COLO668 (cell line): ENCODE measurements around the gene DHX15.
"Not testable (repeated sequence)": the region's sequence is repeated elsewhere in the genome, so short reads cannot be mapped to it uniquely, and the experiment has no call there.

Experiments used
- DNase-seq: peaks from one replicate; lab custom pipeline; 2025; ENCODE audit not compliant: unreplicated experiment; lab: John Stamatoyannopoulos, UW

Gene DHX15

DNA sequence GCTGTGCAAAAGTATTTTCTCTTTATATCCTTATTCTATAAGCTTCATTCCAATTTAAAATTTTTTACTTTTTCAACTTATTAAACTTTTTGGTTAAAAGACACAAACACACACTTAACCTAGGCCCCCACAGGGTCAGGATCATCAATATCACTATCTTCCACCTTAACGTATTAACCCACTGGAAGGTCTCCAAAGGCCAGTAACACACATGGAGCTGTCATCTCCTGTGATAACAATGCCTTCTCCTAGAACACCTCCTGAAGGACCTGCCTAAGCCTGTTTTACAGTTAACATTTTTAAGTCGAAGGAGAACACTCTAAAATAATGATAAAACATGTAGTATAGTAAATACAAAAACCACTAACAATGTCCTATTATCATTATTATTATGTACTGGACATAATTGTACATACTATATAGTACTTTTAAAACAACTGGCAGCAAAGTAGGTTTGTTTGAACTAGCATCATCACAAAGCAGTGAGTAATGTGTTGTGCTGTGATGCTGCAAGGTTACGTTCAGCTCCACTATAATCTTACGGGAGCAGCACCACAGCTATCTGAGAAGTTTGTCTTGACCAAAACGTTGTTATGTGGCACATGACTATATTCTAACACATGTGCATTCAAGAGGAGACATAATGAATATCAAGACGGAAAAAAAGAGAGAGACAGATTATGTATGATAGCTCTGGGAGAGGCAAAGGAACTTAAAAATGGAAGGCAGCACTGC is 33.7 kb downstream of the DHX15 start:
- DNase-seq = no peak

DNA sequence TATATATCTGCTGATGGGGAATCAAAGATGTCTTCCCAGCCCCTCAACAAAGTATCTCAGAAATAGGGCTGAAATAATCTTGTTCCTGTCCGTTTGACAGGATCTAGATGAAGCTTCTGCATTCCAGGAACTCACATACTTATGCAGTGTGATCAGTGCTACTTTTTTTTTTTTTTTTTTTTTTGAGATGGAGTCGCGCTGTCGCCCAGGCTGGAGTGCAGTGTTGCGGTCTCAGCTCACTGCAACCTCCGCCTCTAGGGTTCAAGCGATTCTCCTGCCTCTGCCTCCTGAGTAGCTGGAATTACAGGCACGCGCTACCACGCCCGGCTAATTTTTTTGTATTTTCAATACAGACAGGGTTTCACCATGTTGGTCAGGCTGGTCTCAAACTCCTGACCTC is 36.4 kb downstream of the DHX15 start:
- no peak for DNase-seq

DNA sequence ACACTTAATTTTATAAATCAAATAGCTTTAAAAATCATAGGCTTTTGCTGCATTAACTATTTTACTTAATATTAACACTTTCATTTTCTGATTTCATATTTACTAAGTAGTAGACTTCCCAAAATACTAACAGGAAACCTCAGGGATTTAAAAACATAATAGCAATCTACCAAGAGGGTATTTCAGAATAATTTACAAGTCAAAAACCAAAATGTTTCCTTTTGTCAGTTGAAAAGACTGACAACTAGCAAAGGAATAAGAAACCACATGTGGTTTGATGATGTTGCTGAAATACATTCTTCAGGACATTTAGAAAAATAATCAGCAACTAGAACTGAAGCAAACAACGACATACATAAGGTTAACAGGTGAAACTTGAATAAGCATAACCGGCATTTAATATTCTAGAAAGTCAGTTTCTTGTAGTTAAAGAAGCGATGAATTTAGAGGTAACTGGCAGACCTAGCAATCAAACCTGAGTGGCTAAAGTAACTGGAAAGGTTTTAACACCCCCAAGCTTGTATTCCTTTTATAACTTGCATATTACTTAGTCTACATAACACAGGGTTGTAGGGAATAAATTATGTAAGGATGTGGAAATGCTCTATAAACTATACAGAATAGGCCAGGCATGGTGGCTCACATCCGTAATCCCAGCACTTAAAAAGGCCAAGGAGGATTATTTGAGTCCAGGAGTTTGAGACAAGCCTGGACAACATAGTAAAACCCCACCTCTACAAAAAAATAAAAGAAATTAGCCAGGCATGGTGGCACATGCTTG is 40.0 kb downstream of the DHX15 start:
- DNase-seq = no peak

DNA sequence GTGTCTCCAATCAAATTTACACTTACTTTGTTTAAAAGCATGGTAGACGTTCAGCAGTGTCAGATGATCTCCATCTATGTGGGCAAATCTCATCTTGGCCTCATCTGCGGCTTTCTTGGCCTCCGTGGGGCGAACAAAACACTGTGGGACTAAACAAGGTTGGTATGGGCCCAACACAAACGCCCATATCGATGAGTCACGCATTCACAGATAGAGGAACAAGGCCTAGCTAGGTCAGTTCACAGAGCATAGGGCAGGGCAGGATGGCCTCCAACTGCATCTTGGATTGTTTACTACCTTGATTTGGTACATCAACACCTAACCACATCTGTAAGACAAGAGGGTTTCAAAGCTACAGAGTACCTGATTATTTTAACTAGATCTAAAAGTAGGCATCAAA is 47.3 kb downstream of the DHX15 start:
- no peak for DNase-seq

DNA sequence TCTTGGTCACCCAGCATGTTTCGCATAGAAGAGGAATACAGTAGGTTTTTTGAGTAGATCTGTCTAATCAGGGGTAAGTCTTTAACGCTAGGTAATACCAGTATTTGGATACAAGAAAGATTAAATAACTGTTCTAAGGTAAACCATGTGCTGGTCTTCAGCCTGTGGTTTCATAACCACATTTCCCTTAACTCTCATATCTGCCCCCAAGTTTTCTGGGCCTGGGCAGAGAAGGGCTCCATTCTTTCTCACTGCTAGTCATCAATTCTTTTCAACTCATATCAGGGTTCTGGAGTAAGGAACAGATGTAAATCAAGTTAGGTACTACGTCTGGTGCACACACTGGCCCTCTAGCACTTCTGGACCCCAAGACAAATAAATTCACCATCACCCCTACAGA is 49.0 kb downstream of the DHX15 start:
- no peak for DNase-seq

DNA sequence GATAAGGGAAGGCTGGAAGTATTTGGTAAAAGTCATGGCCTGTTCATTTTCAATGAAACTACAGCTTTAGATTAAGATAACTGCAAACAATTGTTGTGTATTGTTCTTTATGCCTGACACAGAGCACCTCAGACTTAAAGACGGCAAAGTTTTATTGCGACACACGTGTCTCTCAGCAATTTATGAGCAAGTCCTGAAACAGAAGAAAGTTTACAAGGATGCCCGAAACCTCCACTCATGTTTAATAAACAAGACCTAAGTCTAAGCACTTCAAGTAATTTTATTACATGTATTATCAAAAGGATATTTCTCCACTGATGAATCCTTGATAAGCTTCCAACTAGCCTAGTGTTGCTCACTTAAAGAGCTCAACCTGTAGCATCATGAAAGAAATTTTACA is 51.0 kb downstream of the DHX15 start:
- no peak for DNase-seq

DNA sequence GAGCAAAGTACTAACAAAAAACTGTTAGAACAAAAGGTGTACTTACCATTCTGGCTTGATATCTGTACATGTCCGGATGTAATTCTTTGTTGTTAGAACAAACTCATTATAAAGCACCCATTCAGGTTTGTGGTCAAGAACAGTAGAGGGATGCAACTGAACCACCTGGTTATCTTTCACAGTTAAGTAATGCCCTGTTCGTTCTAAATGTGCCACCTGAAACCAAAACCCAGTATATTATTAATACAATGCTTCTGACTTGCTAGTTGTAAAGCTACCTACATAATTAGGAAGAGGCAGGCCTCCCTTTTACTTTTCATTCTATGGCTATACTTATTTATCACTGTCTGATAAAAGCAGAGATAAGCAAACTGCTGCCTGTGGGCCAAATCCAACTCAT is 54.8 kb downstream of the DHX15 start:
- DNase-seq = no peak

DNA sequence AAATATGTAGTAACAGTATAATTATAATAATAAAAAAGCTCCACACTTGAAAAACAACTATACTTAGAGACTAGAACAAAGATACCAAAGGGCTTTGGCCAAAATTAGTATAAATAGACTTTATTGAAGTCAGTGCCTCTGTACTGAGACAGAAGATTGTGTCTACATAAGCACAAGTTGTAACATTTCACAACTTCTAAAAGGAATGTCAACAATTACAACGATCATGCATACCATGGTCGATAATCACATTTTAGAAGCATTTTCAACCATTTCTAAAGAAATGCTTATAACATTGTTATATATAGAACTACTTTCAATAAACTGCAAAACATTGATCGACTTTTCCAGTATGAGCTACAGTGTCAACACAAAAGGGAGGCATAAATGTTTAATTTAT is 57.0 kb downstream of the DHX15 start:
- DNase-seq = no peak

DNA sequence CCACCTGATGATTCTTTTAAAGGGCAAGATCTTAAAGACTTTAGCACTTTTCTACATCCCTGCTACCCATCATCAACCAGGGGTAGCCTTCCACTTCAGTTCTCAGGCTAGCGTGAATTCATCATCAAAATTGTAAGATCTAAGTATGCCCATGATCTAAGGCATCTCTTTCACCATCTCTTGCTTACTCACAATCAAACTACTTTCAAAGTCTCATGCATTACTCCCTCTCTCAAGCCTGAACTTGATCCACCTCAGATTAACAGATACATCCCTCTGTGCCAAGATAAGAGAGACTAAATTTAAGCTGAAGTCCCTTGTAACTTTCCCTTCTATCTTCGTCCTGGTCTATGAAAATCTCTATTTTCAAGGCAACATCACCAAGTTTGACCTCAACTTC is 62.8 kb downstream of the DHX15 start:
- DNase-seq = no peak

DNA sequence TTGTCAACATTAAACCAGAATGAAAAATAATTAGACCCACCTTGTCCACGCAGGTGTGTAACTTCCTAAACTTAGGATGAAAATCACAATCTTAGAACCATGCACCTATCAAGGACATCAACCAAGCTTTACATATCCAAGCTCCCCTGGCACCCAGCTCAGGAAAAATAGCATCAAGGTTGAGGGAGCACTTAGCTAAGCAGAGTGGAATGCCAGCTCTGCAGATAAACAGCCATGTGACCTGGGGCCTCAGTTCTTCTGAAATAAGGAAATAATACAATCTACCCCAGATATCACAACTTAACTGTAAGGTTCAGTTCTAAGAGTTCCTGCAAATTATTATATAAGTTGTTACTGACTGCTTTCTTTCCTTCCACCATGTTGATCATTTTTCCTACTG is 64.7 kb downstream of the DHX15 start:
- DNase-seq = no peak

DNA sequence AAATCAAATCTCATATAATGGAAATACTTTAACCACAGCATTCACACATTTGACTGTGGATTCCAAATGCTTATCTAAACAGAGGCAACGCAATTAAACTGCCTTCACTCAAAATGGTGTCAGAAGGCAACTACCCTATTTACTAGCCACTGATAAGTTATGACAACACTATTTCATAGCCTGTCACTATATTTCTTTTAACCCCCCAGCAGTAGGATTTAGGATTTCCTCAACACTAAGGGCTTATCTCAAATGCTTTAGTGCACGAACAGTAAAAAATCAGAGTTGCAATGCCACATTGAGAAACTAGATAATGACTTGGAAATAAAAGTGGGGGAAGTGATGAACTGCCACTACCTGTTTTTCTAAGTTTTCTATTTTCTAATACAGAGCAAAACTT is 66.7 kb downstream of the DHX15 start:
- DNase-seq = no peak

DNA sequence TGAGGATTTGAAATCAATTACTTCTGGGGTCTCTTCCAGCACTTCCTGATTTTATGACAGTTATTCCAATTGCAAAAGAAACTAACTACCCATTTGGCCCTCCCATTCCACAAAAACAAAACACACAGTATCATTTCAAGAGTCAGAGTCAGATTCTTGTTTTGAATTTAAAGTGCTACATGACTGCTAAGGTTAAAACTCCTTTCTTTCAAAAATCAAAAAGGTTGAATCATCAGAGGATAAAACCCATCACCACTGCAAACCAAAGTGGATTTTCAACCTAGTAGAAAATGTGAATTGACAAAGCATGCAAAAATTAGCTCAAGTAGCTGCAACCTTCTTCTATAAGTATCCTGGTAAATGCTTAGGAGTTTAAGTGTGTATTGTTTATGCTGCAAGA is 67.4 kb downstream of the DHX15 start:
- no peak for DNase-seq

DNA sequence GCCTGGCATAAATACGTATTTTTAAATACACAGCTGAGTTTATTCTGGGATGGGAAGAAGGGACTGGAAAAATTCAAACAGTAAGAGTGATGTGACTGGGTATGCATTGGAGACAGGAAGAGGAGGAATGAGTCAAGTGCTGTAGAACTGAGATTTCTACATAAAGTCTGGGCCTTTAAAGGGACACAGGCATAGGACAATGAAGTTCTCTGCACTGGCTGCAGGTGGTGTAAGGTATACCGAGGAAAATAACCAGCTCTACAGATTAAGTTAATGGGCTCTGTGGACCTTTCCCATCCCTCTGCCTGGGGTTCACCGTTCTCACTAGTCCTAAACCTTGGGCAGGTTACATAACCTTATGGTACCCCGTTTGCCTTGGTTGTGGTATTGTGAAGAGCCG is 68.7 kb downstream of the DHX15 start:
- no peak for DNase-seq

DNA sequence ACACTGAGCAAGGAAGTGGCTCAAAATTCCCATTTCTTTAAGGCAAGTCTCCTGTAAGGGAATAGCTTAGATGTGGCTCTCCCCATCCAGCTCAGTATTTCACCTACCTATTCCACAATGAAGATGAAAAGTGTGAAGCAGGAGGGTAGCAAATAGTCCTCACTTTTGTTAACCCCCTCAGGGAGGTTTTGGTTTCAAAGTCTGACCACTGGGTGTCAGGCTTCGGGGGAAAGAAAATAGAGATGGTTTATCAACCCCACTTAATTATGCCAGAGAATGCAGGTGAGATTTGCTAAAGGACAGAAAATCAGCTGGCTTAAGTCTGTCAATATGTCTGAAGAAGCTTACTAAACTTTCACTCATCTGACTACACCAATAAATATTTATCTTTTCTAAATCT is 69.5 kb downstream of the DHX15 start:
- no peak for DNase-seq

DNA sequence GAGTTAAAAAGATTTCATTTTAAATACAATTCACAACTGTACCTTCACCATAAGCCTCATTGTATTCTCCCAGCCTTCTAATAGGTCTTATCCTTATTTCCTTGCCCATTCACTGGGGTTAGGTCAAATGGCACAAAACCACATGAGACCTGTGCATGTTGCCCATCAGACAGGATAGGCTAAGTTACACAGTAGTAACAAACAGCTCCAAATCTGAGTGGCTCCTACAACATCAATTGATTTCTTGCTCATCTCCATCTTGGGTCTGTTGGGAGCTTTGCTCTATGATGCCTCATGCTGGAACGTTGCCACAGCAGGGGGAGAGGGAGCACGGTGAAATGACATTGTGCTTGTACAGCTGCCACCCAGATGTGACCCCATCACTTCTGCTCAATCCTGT is 70.6 kb downstream of the DHX15 start:
- DNase-seq = peak; percentile 10

DNA sequence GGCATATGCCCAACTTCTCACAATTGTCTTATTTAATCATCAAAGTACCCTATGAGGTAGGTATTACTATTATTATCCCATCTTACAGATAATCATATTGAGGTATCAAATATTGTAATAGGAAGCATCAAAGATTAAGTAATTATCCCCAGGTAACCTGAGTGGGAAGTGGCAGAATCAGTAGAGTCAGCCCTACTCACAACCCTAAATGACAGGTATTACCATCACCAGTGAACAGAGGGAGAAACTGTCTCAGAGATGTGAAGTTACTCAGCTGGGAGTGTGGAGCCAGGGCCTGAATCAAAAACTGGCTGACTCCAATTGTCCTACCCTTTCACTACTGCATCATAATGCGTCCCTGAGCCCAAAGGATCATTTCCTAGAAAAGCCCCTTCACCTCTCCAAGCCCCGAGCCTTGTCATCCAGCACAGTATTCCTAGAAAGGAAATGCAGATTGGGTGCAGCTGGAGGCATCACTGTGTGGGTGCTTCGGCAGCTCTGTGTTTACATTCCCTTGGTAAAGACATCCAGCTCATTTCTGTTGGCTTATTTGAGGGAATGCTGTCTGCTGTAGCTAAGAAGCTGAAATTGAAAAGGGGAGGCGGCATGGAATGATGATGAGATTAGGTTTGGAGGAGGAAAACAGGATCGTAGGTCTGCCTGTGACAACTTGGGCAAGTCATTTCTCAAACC is 72.8 kb downstream of the DHX15 start:
- DNase-seq = no peak

DNA sequence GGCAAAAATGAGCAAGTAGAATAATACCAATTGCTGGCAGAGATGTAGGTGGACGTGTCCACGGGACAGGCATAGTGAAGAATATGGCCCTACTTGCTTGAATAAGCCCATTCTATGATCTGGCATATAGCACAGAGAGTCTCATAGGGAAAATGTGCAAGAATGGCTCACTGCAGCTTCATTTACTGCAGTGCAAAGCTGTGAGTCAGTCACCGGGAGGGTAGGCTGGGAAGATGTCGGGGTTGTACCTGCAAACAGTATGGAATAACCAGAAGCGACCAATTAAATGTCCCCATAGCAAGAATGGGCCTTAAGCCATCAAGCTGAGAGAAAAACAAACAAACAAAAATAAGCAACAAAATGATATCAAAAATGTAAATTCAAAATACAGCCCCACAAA is 74.3 kb downstream of the DHX15 start:
- DNase-seq = no peak

DNA sequence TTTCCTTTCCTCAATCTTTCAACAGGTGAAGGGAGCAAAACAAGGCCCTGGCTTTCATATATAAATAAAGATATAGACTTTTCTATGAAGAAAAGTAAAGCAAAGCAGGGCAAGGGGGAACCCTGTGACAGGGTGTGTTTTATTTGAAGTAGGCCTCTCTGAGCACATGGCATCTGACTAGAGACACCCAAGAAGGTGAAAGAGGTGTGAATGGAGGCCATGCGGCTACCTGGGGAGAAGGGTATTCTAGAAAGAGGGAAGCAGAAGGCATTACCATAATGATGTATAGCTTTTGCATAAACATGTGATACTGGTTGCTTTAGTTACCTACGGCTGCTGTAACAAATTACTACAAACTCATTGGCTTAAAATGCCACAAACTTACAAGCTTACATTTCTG is 75.8 kb downstream of the DHX15 start:
- DNase-seq = no peak

DNA sequence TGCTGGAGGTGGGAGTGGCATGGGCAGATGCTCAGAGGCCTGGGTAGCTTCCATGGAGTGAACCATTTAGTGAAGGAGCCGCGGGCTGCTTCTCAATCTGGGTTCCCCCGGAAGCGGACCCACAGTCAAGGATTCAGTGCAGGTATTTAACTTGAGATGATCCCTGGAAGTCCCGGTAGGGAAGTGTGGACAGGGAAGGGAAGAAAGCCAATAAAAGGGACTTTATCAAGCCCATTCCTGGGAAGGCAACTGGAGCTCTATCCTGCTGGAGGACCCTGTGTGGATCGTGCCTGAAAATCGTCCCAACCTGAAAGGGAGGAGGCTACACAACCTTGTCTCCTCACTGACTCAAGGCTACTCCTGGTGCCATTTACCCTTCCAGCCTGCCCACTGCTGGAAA is 76.9 kb downstream of the DHX15 start:
- no peak for DNase-seq

DNA sequence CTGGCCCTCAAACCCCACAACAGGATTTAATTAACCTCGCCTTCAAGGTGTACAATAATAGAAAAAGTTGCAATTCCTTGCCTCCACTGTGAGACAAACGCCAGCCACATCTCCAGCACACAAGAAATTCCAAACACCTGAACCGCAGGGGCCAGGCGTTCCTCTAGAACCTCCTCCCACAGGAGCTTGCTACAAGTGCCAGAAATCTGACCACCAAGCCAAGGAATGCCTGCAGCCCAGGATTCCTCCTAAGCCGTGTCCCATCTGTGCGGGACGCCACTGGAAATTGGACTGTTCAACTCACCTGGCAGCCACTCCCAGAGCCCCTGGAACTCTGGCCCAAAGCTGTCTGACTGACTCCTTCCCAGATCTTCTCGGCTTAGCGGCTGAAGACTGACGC is 81.3 kb downstream of the DHX15 start:
- DNase-seq = not testable (repeated sequence)

DNA sequence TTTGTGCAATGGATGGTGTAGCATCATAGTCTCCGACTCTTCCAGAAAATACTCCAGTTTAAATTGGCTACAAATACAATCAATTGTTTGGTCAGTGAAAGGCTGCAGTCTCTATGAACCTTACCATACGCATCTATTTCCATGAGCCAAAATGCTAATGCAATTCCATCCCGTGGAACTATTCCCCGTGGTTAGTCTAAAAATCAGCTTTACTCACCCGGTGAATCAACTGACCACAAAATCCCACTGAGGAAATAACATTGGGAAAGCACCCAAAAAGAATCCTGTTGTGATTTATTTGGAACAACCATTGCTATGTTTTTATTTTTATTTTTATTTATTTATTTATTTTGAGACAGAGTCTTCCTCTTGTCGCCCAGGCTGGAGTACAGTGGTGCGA is 87.1 kb downstream of the DHX15 start:
- no peak for DNase-seq

DNA sequence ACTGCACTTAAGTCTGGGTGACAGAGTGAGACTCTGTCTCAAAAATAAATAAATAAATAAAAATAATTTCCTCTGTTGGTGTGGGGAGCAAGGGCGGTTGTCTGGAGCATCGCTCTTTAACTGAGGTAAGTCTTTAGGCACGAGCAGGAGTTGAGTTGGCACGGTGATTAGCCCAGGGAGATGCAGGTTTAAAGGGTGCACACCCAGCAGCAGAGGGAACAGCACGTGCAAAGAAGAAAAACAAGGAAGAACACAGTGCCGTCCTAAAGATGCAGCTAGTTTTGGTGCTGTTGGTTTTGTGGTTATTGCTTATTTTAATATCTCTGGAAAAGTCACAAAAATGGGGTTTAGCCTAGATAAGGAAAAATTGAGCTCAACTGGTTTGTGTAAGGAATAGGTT is 87.8 kb downstream of the DHX15 start:
- no peak for DNase-seq
